Immature natural killer cell (primary cell): ENCODE results near the gene RUNX1. TPM values are rescaled to one million over a fixed set of nuclear protein-coding genes. Genes with fewer than 3 reads are reported as not detected.

Experiments used
- DNase-seq, 3 donors: peaks; one replicate each; pipeline ENCODE4 v3.0.0; 2022; ENCODE audit warnings: mixed read lengths in 1 of 3
- H3K27ac Mint-ChIP-seq, 6 donors: one replicate each; pipeline ENCODE4 v1.8.0; 2020; ENCODE audit warnings: mixed read lengths in 6 of 6, mild to moderate bottlenecking in 5 of 6, inconsistent platforms in 4 of 6, moderate library complexity in 3 of 6
- H3K27me3 Mint-ChIP-seq, 3 donors: one replicate each; pipeline ENCODE4 v1.8.0; 2020 to 2021; ENCODE audit warnings: low read depth in 3 of 3, mild to moderate bottlenecking in 3 of 3, mixed read lengths in 3 of 3, moderate library complexity in 3 of 3, inconsistent platforms in 1 of 3
- H3K36me3 Mint-ChIP-seq, 3 donors: one replicate each; pipeline ENCODE4 v1.8.0; 2020; ENCODE audit warnings: mixed read lengths in 3 of 3, inconsistent platforms in 2 of 3, mild to moderate bottlenecking in 2 of 3
- H3K4me1 Mint-ChIP-seq, 2 donors: one replicate each; pipeline ENCODE4 v1.8.0; 2020; ENCODE audit warnings: inconsistent platforms in 2 of 2, mild to moderate bottlenecking in 2 of 2, mixed read lengths in 2 of 2, moderate library complexity in 1 of 2
- H3K4me3 Mint-ChIP-seq, 5 donors: one replicate each; pipeline ENCODE4 v1.8.0; 2020; ENCODE audit warnings: mild to moderate bottlenecking in 5 of 5, mixed read lengths in 5 of 5, inconsistent platforms in 3 of 5, moderate library complexity in 3 of 5
- H3K9me3 Mint-ChIP-seq, 6 donors: one replicate each; pipeline ENCODE4 v1.8.0; 2020; ENCODE audit warnings: mild to moderate bottlenecking in 6 of 6, mixed read lengths in 6 of 6, inconsistent platforms in 4 of 6, moderate library complexity in 3 of 6
- polyA plus RNA-seq, 3 donors: library from polyadenylated mRNA; unstranded; fragments of 300-500 nt; fragmentation: Illumina TruSeq; gene quantifications; one replicate each; pipeline ENCODE4 v1.2.3, GENCODE V29; 2021

Gene RUNX1
- 10 to 100 TPM in 2 of 3 donors, 1 to 10 TPM in 1; 6.2 to 25.2 (median 10.6) TPM for polyA plus RNA-seq

- Mint-ChIP-seq H3K27me3 (peaks cover 30 to 61% (median 58%) of the 10 kb centered on the region in 3 donors), H3K4me3 (peak within 1 kb of the TSS; percentile 92 to 99 (median 96)), H3K9me3 (peaks cover 0 to 6% (median 2%) of the 10 kb centered on the region in 6 donors), H3K4me1 (peaks cover 78 to 86% of the 10 kb centered on the region in 2 donors), H3K36me3 (peaks cover 0 to 13% (median 4%) of the 10 kb centered on the region in 3 donors), H3K27ac (peak within 1 kb of the TSS; percentile 95 to 100 (median 99))
- peak; percentile 97 to 98 (median 98) for DNase-seq
Observed at GRCh38 chr21:35048706-35049617, at the start of gene RUNX1. TSS of gene RUNX1 (minus strand) at chr21:35049302.

- Mint-ChIP-seq H3K36me3 (no peaks in the 10 kb centered on the region), H3K4me3 (no peak overlapping the region), H3K4me1 (no peaks in the 10 kb centered on the region), H3K27me3 (peaks cover 3 to 7% (median 4%) of the 10 kb centered on the region in 3 donors), H3K9me3 (no peaks in the 10 kb centered on the region), H3K27ac (no peak overlapping the region)
- DNase-seq = no peak
Observed at GRCh38 chr21:35097525-35097924, 48.4 kb upstream of the RUNX1 start.

GRCh38 chr21:35096959-35097358, 47.9 kb upstream of the RUNX1 start:
- no peak for DNase-seq
- no peaks in the 10 kb centered on the region for H3K9me3 Mint-ChIP-seq
- no peak overlapping the region for H3K27ac Mint-ChIP-seq
- H3K36me3 Mint-ChIP-seq = peaks cover 0 to 2% (median 0%) of the 10 kb centered on the region in 3 donors
- peaks cover 3 to 7% (median 4%) of the 10 kb centered on the region in 3 donors for H3K27me3 Mint-ChIP-seq
- H3K4me3 Mint-ChIP-seq = no peak overlapping the region
- H3K4me1 Mint-ChIP-seq = no peaks in the 10 kb centered on the region

- no peaks in the 10 kb centered on the region for H3K9me3 Mint-ChIP-seq
- DNase-seq = no peak
Observed at GRCh38 chr21:35095859-35096291, 46.8 kb upstream of the RUNX1 start.

GRCh38 chr21:35093514-35093913, 44.4 kb upstream of the RUNX1 start:
- Mint-ChIP-seq H3K9me3 (no peaks in the 10 kb centered on the region), H3K36me3 (peaks cover 0 to 13% (median 0%) of the 10 kb centered on the region in 3 donors), H3K4me1 (no peaks in the 10 kb centered on the region), H3K27me3 (peaks cover 3 to 7% (median 6%) of the 10 kb centered on the region in 3 donors), H3K27ac (no peak overlapping the region), H3K4me3 (no peak overlapping the region)
- no peak for DNase-seq

More at GRCh38 chr21:35095859-35096291, 46.8 kb upstream of the RUNX1 start:
- Mint-ChIP-seq H3K36me3 (peaks cover 0 to 8% (median 0%) of the 10 kb centered on the region in 3 donors), H3K27me3 (peaks cover 3 to 7% (median 4%) of the 10 kb centered on the region in 3 donors), H3K4me3 (no peak overlapping the region), H3K4me1 (no peaks in the 10 kb centered on the region), H3K27ac (no peak overlapping the region)

GRCh38 chr21:35091496-35091895, 42.4 kb upstream of the RUNX1 start:
- no peak overlapping the region for H3K27ac Mint-ChIP-seq
- H3K36me3 Mint-ChIP-seq = peaks cover 0 to 13% (median 0%) of the 10 kb centered on the region in 3 donors
- peaks cover 3 to 4% (median 3%) of the 10 kb centered on the region in 3 donors for H3K27me3 Mint-ChIP-seq
- H3K4me3 Mint-ChIP-seq = no peak overlapping the region
- DNase-seq = no peak
- H3K9me3 Mint-ChIP-seq = no peaks in the 10 kb centered on the region
- no peaks in the 10 kb centered on the region for H3K4me1 Mint-ChIP-seq

- H3K27me3 Mint-ChIP-seq = peaks cover 3 to 5% (median 3%) of the 10 kb centered on the region in 3 donors
Observed at GRCh38 chr21:35090403-35090802, 41.3 kb upstream of the RUNX1 start.

GRCh38 chr21:35088319-35088771, 39.2 kb upstream of the RUNX1 start:
- H3K36me3 Mint-ChIP-seq = peaks cover 0 to 13% (median 0%) of the 10 kb centered on the region in 3 donors
- H3K4me1 Mint-ChIP-seq = no peaks in the 10 kb centered on the region
- no peak overlapping the region for H3K27ac Mint-ChIP-seq
- H3K4me3 Mint-ChIP-seq = no peak overlapping the region
- H3K9me3 Mint-ChIP-seq = no peaks in the 10 kb centered on the region
- H3K27me3 Mint-ChIP-seq = peaks cover 0 to 5% (median 2%) of the 10 kb centered on the region in 3 donors
- no peak for DNase-seq

More at GRCh38 chr21:35090403-35090802, 41.3 kb upstream of the RUNX1 start:
- Mint-ChIP-seq H3K9me3 (no peaks in the 10 kb centered on the region), H3K4me1 (no peaks in the 10 kb centered on the region), H3K4me3 (no peak overlapping the region), H3K36me3 (peaks cover 0 to 13% (median 0%) of the 10 kb centered on the region in 3 donors), H3K27ac (no peak overlapping the region)
- no peak for DNase-seq

GRCh38 chr21:35086357-35086756, 37.3 kb upstream of the RUNX1 start:
- DNase-seq = no peak
- Mint-ChIP-seq H3K36me3 (peaks cover 0 to 12% (median 5%) of the 10 kb centered on the region in 3 donors), H3K4me3 (no peak overlapping the region), H3K27ac (no peak overlapping the region), H3K27me3 (peaks cover 0 to 5% (median 4%) of the 10 kb centered on the region in 3 donors), H3K9me3 (no peaks in the 10 kb centered on the region), H3K4me1 (no peaks in the 10 kb centered on the region)

GRCh38 chr21:35084869-35085268, 35.8 kb upstream of the RUNX1 start:
- Mint-ChIP-seq H3K27me3 (peaks cover 0 to 5% (median 4%) of the 10 kb centered on the region in 3 donors), H3K9me3 (no peaks in the 10 kb centered on the region), H3K27ac (no peak overlapping the region), H3K4me3 (no peak overlapping the region), H3K36me3 (peaks cover 0 to 5% (median 4%) of the 10 kb centered on the region in 3 donors), H3K4me1 (no peaks in the 10 kb centered on the region)
- no peak for DNase-seq

GRCh38 chr21:35083246-35083645, 34.1 kb upstream of the RUNX1 start:
- no peaks in the 10 kb centered on the region for H3K4me1 Mint-ChIP-seq
- DNase-seq = no peak
- H3K9me3 Mint-ChIP-seq = no peaks in the 10 kb centered on the region
- no peak overlapping the region for H3K4me3 Mint-ChIP-seq
- H3K27ac Mint-ChIP-seq = no peak overlapping the region
- H3K27me3 Mint-ChIP-seq = peaks cover 0 to 5% (median 1%) of the 10 kb centered on the region in 3 donors
- peaks cover 0 to 5% (median 4%) of the 10 kb centered on the region in 3 donors for H3K36me3 Mint-ChIP-seq

GRCh38 chr21:35081861-35082260, 32.8 kb upstream of the RUNX1 start:
- H3K27me3 Mint-ChIP-seq = peaks cover 0 to 5% (median 1%) of the 10 kb centered on the region in 3 donors
- no peak overlapping the region for H3K4me3 Mint-ChIP-seq
- H3K9me3 Mint-ChIP-seq = no peaks in the 10 kb centered on the region
- no peak for DNase-seq
- no peaks in the 10 kb centered on the region for H3K4me1 Mint-ChIP-seq
- H3K36me3 Mint-ChIP-seq = peaks cover 0 to 5% (median 4%) of the 10 kb centered on the region in 3 donors
- peak overlapping the region in 1 of 6 donors; percentile 9 for H3K27ac Mint-ChIP-seq

- peaks cover 0 to 5% (median 0%) of the 10 kb centered on the region in 3 donors for H3K27me3 Mint-ChIP-seq
- H3K36me3 Mint-ChIP-seq = peaks cover 0 to 10% (median 5%) of the 10 kb centered on the region in 3 donors
- H3K4me1 Mint-ChIP-seq = no peaks in the 10 kb centered on the region
- H3K4me3 Mint-ChIP-seq = no peak overlapping the region
- no peak for DNase-seq
- no peak overlapping the region for H3K27ac Mint-ChIP-seq
- H3K9me3 Mint-ChIP-seq = peaks cover 0 to 7% (median 0%) of the 10 kb centered on the region in 6 donors
Observed at GRCh38 chr21:35079181-35079580, 30.1 kb upstream of the RUNX1 start.

- no peak overlapping the region for H3K4me3 Mint-ChIP-seq
- no peak overlapping the region for H3K27ac Mint-ChIP-seq
- H3K4me1 Mint-ChIP-seq = no peaks in the 10 kb centered on the region
- peaks cover 0 to 10% (median 3%) of the 10 kb centered on the region in 6 donors for H3K9me3 Mint-ChIP-seq
- H3K27me3 Mint-ChIP-seq = peaks cover 0 to 2% (median 0%) of the 10 kb centered on the region in 3 donors
- peaks cover 0 to 15% (median 10%) of the 10 kb centered on the region in 3 donors for H3K36me3 Mint-ChIP-seq
- no peak for DNase-seq
Observed at GRCh38 chr21:35077975-35078374, 28.9 kb upstream of the RUNX1 start.
